Measurements from ENCODE around the gene HELZ2. TPM values are rescaled to one million over a fixed set of nuclear protein-coding genes. Genes with fewer than 3 reads are reported as not detected.
A peak's percentile ranks its signal among the peaks of the same experiment; 100 is the strongest.

Gene HELZ2
- polyA plus RNA-seq, 1 of the 3 experiments (the other 2 are of a cell fraction) = 7.6 TPM

DNA sequence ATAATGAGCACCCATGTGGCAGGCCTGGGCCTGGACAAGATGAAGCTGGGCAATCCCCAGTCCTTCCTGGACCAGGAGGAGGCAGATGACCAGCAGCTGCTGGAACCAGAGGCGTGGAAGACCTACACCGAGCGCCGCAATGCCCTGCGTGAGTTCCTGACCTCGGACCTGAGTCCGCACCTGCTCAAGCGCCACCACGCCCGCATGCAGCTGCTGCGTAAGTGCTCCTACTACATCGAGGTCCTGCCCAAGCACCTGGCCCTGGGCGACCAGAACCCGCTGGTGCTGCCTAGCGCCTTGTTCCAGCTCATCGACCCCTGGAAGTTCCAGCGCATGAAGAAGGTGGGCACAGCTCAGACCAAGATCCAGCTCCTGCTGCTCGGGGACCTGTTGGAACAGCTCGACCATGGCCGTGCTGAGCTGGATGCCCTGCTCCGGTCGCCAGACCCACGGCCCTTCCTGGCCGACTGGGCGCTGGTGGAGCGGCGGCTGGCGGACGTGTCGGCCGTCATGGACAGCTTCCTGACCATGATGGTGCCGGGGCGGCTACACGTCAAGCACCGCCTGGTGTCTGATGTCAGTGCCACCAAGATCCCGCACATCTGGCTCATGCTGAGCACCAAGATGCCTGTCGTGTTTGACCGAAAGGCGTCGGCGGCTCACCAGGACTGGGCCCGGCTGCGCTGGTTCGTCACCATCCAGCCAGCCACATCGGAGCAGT, 18.2 kb downstream of the HELZ2 start:
- Histone ChIP-seq H3K4me2 (no peak overlapping the region), H3K9me3 (no peaks in the 10 kb centered on the region), H3K9me2 (no peaks in the 10 kb centered on the region), H3K9ac (no peak overlapping the region), H3K27me3 (ENCODE audit: insufficient read depth) (no peaks in the 10 kb centered on the region), H3K27ac (ENCODE audit: low read depth in 2 of 2, low read length in 1 of 2) (no peak overlapping the region; a peak in 1 of 4 replicates), H3F3A (replicated peaks; ENCODE audit: insufficient read depth) (peaks cover 9% of the 10 kb centered on the region), H2AFZ (ENCODE audit: low read depth) (no peak overlapping the region), H4K20me1 (ENCODE audit: insufficient read depth) (no peaks in the 10 kb centered on the region), H3K4me3 (ENCODE audit: low read depth in 2 of 2, low read length in 1 of 2) (no peak overlapping the region), H3K4me1 (ENCODE audit: control insufficient read depth in 1 of 2, insufficient read depth in 2 of 2, low read depth in 1 of 2, low read length in 1 of 2) (peaks cover 0 to 14% of the 10 kb centered on the region in 2 experiments; a peak in 1 of 4 replicates), H3K79me2 (ENCODE audit: insufficient read depth) (no peaks in the 10 kb centered on the region), H3K36me3 (replicated peaks in 1 of 2; ENCODE audit: control insufficient read depth in 1 of 2, insufficient read depth in 2 of 2, low read length in 1 of 2) (peaks cover 0 to 4% of the 10 kb centered on the region in 2 experiments)
- POLR2A ChIA-PET = no interaction called here
- TF ChIP-seq, protein P1, sequence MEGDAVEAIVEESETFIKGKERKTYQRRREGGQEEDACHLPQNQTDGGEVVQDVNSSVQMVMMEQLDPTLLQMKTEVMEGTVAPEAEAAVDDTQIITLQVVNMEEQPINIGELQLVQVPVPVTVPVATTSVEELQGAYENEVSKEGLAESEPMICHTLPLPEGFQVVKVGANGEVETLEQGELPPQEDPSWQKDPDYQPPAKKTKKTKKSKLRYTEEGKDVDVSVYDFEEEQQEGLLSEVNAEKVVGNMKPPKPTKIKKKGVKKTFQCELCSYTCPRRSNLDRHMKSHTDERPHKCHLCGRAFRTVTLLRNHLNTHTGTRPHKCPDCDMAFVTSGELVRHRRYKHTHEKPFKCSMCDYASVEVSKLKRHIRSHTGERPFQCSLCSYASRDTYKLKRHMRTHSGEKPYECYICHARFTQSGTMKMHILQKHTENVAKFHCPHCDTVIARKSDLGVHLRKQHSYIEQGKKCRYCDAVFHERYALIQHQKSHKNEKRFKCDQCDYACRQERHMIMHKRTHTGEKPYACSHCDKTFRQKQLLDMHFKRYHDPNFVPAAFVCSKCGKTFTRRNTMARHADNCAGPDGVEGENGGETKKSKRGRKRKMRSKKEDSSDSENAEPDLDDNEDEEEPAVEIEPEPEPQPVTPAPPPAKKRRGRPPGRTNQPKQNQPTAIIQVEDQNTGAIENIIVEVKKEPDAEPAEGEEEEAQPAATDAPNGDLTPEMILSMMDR (IDR thresholded peaks at IDR 0.05) = no peak
- TF ChIP-seq FOXJ3 (CRISPR knock-in tag; IDR thresholded peaks at IDR 0.05) (no peak), ELF1 (IDR thresholded peaks at IDR 0.05) (no peak), MXI1 (IDR thresholded peaks at IDR 0.05; ENCODE audit: low read depth, low read length) (no peak), RXRA (IDR thresholded peaks at IDR 0.05; ENCODE audit: borderline replicate concordance, low read depth) (no peak)
- DNase-seq = no peak
- CTCF ChIA-PET = interaction anchor here (0.8 to 1.8 kb wide), 4 partner anchors 13 to 96 kb away, joined by 3 to 12 read pairs (median 4); partner anchors contain the start of gene PTK6
- WGBS (ENCODE audit: low lambda C conversion rate) = 96% methylated on average over 18 of the region's 45 CpGs

DNA sequence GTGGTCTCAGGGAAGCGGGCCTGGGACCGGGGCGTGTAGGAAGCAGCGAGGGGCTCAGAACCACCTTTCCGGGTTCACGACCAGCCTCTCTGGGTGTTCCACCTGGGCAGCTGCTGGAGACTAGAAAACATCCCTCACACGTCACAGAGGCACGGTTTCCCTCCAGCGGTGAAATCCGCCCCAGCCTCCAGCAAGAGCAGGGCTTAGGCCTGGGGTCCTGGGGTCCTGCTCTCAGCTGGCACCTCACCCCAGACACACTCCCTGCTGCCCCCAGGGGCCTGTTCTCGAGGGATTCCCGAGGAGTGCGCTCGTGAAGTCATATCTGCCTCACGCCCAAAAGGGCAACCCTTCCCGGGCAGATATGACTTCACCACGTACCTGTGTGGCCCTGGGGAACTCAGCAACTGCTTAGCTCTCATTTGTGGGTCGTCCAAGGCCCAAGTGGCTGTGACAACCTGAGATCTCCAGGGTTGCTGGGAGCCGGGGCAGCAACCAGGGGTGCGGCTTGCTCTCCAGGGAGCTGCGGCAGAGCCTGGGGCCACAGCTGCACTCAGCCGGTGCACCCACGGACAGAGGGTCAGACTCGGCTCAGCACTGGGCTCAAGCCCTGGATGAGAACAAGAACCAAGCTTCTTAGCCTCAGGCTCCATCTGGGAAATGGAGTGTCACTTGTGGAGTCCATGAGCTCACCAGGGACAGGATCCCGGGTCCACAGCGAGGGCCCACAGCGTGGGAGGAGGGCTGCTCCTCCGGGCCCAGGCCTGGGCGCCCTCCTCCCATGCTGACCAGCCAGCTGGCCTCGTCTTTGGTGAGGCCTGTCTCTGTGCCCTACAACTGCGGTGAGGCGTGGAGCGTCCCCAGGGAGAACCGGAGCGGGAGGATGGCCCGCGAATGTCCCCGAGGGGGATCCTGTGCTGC, 19.4 kb downstream of the HELZ2 start:
- no peaks in the 10 kb centered on the region for H4K20me1 ChIP-seq (ENCODE audit: insufficient read depth)
- H3K27ac ChIP-seq (ENCODE audit: low read depth in 2 of 2, low read length in 1 of 2) = peak overlapping the region in 1 of 2 experiments; percentile 2; a peak in 1 of 4 replicates
- H3K4me1 ChIP-seq (ENCODE audit: control insufficient read depth in 1 of 2, insufficient read depth in 2 of 2, low read depth in 1 of 2, low read length in 1 of 2) = peaks cover 0 to 14% of the 10 kb centered on the region in 2 experiments; a peak in 1 of 4 replicates
- H3K9ac ChIP-seq = peak overlapping the region; percentile 77
- H3K4me3 ChIP-seq (ENCODE audit: low read depth in 2 of 2, low read length in 1 of 2) = peak overlapping the region; percentile 71 to 85
- H3K9me2 ChIP-seq = no peaks in the 10 kb centered on the region
- H3F3A ChIP-seq (replicated peaks; ENCODE audit: insufficient read depth) = peaks cover 9% of the 10 kb centered on the region
- TF ChIP-seq FOXM1 (IDR thresholded peaks at IDR 0.05; ENCODE audit: low read depth) (no peak), MXI1 (IDR thresholded peaks at IDR 0.05; ENCODE audit: low read depth, low read length) (no peak), EZH2phosphoT487 (IDR thresholded peaks at IDR 0.05; ENCODE audit: borderline replicate concordance, low read depth) (no peak), SIN3A (IDR thresholded peaks at IDR 0.05; ENCODE audit: borderline replicate concordance, low read depth, low read length) (no peak), EP300 (IDR thresholded peaks at IDR 0.05; ENCODE audit: borderline replicate concordance in 1 of 2, low read depth in 1 of 2, low read length in 1 of 2) (no peak)
- TF ChIP-seq, protein P1 (IDR thresholded peaks at IDR 0.05) = no peak
- no peaks in the 10 kb centered on the region for H3K27me3 ChIP-seq (ENCODE audit: insufficient read depth)
- no peak overlapping the region for H2AFZ ChIP-seq (ENCODE audit: low read depth)
- no peaks in the 10 kb centered on the region for H3K79me2 ChIP-seq (ENCODE audit: insufficient read depth)
- H3K36me3 ChIP-seq (replicated peaks in 1 of 2; ENCODE audit: control insufficient read depth in 1 of 2, insufficient read depth in 2 of 2, low read length in 1 of 2) = no peaks in the 10 kb centered on the region
- CTCF ChIA-PET = interaction anchor here (0.8 to 1.8 kb wide), 3 partner anchors 17 to 97 kb away, joined by 3 to 12 read pairs (median 3); partner anchors contain the start of gene PTK6
- POLR2A ChIA-PET = interaction anchor here (0.6 kb wide), 1 partner anchor 98 kb away, joined by 3 read pairs; no protein-coding TSS in a partner anchor
- DNase-seq = no peak
- WGBS (ENCODE audit: low lambda C conversion rate) = 70% methylated on average over 8 of the region's 38 CpGs
- peak overlapping the region; percentile 99 for H3K4me2 ChIP-seq
- no peaks in the 10 kb centered on the region for H3K9me3 ChIP-seq

All from SK-N-SH (cell line).